Subcutaneous preadipocyte (primary cell): Measurements from ENCODE around the gene AXIN2. TPM values are rescaled to one million over a fixed set of nuclear protein-coding genes. Genes with fewer than 3 reads are reported as not detected.

Source experiments
- total RNA-seq: library from RNA; depleted of rRNA; stranded (reverse); fragments of >200 nt; gene quantifications from 2 replicates; pipeline ENCODE4 v1.2.3, GENCODE V29; 2012

AXIN2 gene, protein sequence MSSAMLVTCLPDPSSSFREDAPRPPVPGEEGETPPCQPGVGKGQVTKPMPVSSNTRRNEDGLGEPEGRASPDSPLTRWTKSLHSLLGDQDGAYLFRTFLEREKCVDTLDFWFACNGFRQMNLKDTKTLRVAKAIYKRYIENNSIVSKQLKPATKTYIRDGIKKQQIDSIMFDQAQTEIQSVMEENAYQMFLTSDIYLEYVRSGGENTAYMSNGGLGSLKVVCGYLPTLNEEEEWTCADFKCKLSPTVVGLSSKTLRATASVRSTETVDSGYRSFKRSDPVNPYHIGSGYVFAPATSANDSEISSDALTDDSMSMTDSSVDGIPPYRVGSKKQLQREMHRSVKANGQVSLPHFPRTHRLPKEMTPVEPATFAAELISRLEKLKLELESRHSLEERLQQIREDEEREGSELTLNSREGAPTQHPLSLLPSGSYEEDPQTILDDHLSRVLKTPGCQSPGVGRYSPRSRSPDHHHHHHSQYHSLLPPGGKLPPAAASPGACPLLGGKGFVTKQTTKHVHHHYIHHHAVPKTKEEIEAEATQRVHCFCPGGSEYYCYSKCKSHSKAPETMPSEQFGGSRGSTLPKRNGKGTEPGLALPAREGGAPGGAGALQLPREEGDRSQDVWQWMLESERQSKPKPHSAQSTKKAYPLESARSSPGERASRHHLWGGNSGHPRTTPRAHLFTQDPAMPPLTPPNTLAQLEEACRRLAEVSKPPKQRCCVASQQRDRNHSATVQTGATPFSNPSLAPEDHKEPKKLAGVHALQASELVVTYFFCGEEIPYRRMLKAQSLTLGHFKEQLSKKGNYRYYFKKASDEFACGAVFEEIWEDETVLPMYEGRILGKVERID
- total RNA-seq = 1.4 and 3.7 TPM in 2 replicates

DNA sequence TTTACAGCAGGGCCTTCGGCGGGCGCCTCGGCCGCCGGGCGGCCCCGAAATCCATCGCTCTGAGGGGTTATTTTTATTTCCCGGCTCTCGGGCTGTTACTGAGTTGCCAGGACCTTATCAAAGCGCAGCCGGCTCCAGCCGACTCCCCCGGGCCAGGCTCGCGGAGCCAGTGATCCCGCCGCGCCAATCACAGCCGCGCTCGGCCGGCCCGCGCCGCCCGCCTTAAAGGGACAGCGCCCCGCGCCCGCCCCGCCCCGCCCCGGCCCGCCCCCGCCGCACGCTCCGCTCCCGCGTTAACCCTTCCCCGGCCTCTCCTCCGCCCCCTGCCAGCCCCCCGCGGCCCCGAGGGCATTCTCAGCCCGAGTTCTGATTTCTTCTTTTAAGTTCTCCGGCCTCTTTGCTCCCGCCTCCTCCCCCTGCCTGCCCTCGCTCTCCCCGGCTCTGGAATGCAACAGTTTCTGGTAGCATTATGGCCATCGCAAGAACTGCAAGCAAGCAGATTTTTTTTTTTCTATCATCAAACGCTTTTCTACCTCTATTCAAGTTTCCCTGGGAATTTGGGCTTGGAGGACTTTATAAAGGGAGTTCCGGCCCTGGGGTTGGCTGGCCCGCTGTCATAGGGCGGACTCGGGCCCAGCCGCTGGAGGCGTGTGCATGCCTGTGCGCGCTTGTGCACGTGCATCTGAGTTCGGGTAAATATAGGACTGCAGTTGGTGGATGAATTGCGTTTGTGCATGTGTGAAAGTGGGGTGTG is at the start of gene AXIN2:
Gene AXIN2, minus strand, starts transcription at position 197 of the 754 bp plus-strand sequence. CDS start 3,028 bp downstream, outside the sequence.

